ENCODE results near the gene HEBP2. TPM values are rescaled to one million over a fixed set of nuclear protein-coding genes. Genes with fewer than 3 reads are reported as not detected.

The HEBP2 gene, protein sequence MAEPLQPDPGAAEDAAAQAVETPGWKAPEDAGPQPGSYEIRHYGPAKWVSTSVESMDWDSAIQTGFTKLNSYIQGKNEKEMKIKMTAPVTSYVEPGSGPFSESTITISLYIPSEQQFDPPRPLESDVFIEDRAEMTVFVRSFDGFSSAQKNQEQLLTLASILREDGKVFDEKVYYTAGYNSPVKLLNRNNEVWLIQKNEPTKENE
- total RNA-seq: 14.5 TPM

DNA sequence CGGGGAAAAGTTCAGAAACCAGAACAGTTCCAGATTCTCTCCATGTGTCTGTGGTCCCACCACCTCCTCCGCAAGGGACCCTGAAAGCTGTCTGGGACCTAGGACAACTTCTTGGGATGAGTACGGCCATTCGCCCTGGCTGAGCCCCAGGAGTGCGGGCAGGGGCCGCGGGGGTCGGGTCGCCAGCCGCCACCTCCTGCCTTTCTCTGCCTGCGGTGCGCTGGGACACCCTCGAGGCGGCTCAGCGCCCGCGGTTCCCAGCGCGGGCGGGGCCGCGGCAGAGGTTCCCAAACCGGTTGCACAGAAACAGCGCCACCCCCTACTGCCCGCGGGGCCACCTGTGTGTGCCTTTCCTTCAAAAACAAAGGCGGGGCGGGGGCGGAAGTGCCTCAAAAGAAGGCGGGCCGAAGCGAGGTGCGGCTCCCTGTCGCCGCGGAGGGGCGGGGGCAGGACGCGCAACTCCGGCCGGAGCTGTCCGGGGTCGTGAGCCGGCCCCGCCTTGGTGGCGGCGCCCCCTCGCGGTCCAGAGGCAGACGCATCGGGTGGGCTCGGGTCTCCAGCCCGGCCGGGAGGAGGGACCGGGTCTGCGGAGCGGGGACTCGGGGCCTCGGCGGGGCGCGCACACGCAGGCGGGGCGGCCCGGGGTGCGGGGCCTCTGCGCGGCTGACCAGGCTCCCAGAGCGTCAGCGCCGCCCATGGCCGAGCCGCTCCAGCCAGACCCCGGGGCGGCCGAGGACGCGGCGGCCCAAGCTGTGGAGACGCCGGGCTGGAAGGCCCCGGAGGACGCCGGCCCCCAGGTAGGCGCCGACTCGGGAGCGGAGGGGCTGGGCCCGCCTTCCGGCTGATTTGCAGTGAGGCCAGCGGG lies at the start of gene HEBP2:
TSS of gene HEBP2 (plus strand) at position 423 of the 865 bp plus-strand sequence. CDS start at position 696, 273 bp downstream.

DNA sequence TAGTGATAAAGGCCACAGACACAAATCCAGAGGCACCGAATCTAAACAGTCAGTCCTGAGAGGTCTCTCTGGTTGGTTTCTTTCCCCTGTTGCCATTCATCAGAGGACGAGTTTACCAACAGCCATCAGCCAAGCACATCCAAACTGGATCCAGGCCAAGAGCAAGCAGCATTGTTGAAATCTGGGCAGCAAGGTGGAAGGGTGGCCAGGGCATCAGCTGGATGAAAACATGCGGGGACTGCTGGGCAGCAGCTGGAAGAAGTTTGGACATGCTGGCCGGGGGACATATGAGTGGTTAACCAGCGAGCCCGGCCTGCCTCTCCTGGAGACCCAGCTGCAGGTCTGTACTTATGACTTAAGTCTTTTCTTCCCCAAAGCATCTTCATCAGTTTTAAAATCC lies 26.2 kb upstream of the HEBP2 start, which contains the start of gene SMIM28:
TSS of gene SMIM28 (plus strand) at position 62 of the 400 bp plus-strand sequence. CDS start at position 230, 168 bp downstream.

Other genes with a start within 250 kb of the HEBP2 start
- gene ARFGEF3, start 242.3 kb upstream of the HEBP2 start, total RNA-seq: 11.1 TPM
- not detected for gene PBOV1, start 185.7 kb upstream of the HEBP2 start, total RNA-seq
- gene SMIM28, start 26.3 kb upstream of the HEBP2 start, total RNA-seq: not detected
- 46.6 TPM for gene NHSL1, start 95.3 kb downstream of the HEBP2 start, total RNA-seq